UCSD-AML1 (cell line): ENCODE measurements around the gene SALL4.
"Not testable (repeated sequence)": the region's sequence is repeated elsewhere in the genome, so short reads cannot be mapped to it uniquely, and the experiment has no call there.

ENCODE experiments used
- DNase-seq: peaks from one replicate; lab custom pipeline; 2025; ENCODE audit not compliant: unreplicated experiment; lab: John Stamatoyannopoulos, UW

SALL4 gene

DNA sequence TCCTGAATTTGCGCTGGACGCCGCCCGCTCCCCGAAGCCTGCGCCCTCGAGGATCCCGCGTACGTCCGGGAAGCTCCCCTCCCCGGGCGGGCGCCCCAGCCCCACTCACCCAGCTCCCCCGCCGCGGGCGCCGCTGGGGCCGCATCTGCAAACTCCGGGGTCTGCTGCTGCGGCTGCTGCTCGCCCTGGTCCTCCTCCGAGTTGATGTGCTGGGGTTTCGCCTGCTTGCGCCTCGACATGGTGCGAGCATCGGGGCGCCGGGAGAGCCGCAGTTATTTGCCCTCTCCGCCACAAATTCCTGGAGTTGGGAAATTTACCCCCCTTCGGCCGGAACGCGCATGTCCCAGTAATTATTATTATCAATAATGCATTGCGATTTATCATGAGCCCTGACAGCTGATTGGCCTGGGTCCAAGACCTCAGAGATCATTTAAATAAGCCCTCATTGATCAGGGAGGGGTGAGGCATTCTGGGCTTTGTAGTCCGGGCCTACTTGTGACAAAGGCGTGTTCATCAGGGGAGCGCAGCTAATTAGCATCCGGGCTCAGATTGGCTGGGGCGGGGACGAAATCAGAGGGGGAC, at the start of gene SALL4:
TSS of gene SALL4 (minus strand) at position 352 of the 582 bp plus-strand sequence. CDS start at position 239, 113 bp downstream.
- DNase-seq: no peak

GRCh38 chr20:51848346-51848745, 46.0 kb upstream of the SALL4 start:
- DNase-seq: no peak

DNA sequence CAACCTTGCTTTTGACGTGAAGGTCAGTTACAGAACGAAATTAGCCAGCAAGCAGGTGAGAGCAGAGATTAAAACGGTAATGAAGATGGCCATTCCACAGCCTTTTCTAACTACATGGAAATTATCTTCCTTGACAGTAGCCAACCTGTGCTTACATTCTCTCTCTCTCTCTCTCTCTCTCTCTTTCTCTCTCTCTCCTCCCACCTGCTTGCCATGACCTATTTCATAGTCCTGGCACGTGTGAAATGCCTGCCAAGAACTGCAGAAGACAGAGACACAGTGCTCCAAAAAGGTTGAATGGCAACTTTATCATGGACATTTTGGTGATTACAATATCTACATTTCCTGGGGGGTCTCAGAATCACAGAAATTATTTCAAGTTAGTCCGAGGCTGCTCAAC, 38.5 kb upstream of the SALL4 start:
- no peak for DNase-seq

- no peak for DNase-seq
Observed at GRCh38 chr20:51837876-51838420, 35.6 kb upstream of the SALL4 start.

DNA sequence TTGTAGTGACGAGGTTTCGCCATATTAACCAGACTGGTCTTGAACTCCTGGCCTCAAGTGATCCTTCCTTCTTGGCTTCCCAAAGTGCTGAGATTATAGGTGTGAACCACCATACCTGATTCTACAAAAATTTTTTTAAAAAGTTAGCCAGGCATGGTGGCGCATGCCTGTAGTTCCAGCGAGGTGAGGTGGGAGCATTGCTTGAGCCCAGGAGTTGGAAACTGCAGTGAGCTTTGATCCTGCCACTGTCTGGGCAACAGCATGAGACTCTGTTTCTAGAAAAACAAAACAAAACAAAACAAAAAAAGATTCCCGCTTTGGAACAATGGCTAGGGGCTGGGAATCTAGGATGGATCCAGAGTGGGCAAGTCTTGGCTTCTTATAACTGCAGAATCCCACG, 35.1 kb upstream of the SALL4 start:
- no peak for DNase-seq

- DNase-seq: no peak
Observed at GRCh38 chr20:51833326-51833725, 31.0 kb upstream of the SALL4 start.

DNA sequence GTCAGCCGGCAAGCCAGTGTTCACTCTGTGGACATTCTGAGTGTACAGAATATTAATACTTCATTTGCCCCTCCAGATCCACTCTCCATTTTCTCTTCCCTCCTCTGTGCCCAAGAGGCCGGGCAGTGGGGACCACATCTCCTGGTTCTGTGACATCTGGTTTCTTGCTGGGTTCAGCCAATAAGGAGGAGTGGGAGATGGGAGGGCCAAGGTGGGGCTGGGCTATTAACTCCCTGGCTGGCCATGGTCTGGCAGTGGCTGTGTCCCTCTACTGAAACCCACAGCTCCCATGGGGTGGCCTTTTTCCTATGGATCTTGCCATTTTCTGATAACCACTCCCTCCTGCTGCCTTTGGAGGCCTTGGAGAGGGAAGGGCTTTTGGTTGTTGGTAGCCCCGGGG, 30.0 kb upstream of the SALL4 start:
- no peak for DNase-seq

DNA sequence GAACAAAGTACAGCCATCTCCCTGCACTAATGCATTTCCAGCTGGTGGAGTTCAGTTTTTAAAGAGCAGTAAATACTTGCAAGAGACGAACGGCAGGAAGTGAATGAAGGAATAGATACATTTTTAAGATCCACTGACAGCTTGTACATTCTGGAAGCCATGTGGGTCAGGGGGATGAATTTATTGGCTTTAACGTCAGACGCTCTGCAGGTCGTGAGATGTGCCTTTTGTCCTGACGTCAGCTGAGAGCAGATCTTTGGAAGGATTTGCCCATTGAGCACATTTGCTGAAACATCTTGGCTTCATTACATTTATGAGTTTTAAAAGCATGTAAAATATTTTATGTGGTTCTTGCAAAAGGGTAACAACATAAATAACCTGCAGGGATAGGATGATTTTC, 29.5 kb upstream of the SALL4 start:
- no peak for DNase-seq

DNA sequence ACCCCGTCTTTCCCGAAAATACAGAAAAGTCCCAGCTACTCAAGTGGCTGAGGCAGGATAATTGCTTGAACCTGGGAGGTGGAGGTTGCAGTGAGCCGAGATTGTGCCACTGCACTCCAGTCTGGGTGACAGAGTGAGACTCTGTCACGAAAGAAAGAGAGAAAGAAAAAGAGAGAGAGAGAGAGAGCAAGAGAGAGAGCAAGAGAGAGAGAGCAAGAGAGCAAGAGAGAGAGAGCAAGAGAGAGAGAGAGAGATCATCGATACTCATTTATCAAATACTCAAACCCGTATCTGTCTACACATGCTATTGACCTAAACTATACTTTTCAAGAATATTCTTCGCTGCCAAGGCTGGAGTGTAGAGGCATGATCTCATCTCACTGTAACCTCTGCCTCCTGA, 28.2 kb upstream of the SALL4 start:
- no peak for DNase-seq

GRCh38 chr20:51828762-51829161, 26.4 kb upstream of the SALL4 start:
- DNase-seq: peak; percentile 11

GRCh38 chr20:51826372-51826771, 24.1 kb upstream of the SALL4 start:
- no peak for DNase-seq

DNA sequence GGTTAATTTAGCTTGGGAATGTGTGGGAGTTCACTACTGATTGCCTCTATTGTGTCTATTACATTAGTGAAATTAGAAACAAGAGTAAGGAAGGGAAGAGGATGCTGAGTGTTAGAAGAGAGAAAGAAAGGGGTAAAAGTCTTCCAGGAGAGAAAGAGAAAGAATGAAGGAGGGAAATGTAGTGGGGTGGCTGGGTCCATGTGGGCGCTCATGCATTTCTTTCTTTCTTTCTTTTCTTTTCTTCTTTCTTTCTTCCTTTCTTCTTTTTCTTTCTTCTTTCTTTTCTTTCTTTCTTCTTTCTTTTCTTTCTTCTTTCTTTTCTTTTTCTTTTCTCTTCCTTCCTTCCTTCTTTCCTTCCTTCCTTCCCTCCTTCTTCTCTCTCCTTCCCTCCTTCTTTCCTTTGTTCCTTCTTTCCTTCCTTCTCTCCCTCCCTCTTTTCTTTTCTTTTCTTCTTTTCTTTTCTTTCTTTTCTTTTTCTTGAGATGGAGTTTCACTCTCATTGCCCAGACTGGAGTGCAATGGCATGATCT, 16.2 kb upstream of the SALL4 start:
- DNase-seq: no peak

DNA sequence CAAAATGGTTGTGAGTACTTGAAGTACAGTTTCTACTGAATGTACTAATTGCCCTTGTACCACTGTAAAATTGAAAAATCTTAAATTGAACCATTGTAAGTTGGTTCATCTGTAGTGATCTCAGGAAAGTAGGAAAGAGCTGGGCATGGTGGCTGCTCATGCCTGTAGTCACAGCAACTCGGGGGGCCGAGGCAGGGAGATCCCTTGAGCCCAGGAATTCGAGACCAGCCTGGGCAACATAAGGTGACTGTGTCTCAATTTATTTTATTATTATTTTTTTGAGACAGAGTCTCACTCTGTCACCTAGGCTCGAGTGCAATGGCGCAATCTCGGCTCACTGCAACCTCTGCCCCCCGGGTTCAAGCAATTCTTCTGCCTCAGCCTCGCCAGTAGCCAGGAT, 14.5 kb upstream of the SALL4 start:
- not testable (repeated sequence) for DNase-seq

GRCh38 chr20:51815383-51816076, 13.2 kb upstream of the SALL4 start:
- no peak for DNase-seq

DNA sequence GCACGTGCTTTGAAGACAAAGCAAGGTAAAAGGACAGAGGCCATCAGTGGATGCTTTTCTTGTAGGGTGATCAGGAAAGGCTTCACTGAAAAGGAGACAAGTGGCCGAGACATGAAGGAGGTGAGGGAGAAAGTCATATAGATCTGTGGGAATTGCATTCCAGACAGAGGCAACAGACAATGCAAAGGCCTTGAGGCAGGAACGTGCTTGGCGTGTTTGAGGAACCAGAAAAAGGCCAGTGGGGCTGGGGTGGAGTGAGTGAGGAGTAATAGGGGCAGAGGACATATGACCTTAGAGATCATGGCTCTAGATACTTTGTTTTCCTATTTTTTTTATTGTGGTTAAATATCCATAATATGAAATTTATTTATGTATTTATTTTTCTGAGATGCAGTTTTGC, 10.5 kb upstream of the SALL4 start:
- no peak for DNase-seq

- DNase-seq: no peak
Observed at GRCh38 chr20:51811514-51812128, 9.3 kb upstream of the SALL4 start.

- no peak for DNase-seq
Observed at GRCh38 chr20:51811042-51811355, 8.7 kb upstream of the SALL4 start.

DNA sequence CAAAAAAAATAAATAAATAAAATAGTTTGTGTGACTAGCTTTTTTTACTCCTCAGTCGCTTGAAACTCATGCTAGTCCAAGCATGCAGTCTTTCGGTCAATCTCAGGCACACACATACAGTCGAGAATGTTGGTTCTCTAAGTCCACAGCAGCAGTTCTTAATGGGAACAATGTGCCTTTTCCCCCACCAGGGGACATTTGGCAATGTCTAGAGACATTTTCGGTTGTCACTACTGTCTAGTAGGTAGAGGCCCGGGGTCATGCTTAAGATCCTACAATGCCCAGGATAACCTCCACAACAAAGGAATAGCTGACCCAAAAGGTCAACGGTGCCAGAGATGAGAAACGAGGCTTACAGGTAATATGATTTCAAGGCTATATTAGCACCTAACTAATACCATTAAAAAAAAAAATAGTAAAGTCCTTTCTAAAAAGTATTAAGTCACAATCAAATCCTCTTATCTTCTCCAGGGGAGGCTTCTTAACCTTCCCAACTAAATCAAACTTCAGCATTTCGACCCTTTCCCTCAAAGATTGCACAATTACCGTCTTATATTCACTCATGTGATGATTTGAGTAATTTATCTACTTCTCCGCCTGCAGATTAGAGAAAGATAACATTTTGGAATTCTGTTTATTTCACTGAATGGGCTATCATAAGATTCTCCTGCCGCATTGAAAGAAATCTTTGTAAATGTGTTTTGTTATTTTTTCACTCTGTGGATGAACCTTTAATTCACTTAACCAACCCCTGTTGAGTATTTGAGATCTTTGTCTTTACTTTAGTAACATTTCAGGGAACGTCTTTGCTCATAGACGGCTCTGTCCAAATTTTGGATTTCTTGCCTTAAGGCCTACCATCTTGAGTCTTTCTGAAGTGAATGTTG, 8.1 kb upstream of the SALL4 start:
- DNase-seq: no peak

DNA sequence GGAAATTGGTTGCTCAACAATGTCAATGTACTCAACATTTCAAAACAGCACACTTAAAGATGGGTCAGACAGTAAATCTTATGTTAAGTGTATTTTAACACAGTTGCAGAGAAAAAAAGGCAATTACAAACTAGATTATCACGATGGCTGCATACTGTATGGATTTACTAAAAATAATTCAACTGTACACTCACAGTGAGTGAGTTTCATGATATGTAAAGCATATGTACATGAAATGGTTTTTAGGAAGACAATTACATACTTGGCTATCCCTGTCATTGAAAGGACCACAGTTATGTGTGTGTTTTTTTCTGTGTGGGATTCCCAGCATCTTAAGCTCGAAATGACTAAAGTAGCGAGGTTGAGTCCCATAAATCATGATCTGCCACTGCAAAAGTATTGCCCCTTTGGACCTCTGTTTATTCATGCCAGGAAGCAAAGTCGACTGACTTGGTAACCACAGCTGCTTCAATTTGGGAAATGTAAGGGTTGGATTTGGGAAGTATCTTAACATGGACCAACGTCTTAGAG, 5.5 kb upstream of the SALL4 start:
- DNase-seq: no peak

GRCh38 chr20:51804754-51805153, 2.4 kb upstream of the SALL4 start:
- DNase-seq: no peak
